DMS79 treated with DMSO at 0.1 percent for 48 hours (cell line): Measurements from ENCODE around the gene FILIP1L.
A peak's percentile ranks its signal among the peaks of the same experiment; 100 is the strongest.

Experiments
- DNase-seq: peaks from one replicate; lab custom pipeline; 2025; lab: John Stamatoyannopoulos, UW

The FILIP1L gene

GRCh38 chr3:99867594-99868310, 246.5 kb downstream of the FILIP1L start:
- DNase-seq, result no peak

GRCh38 chr3:99866261-99866761, 248.0 kb downstream of the FILIP1L start:
- peak; percentile 93 for DNase-seq

GRCh38 chr3:99865321-99865720, 249.0 kb downstream of the FILIP1L start:
- DNase-seq, result no peak

GRCh38 chr3:99864289-99864688, 250.0 kb downstream of the FILIP1L start:
- DNase-seq, result no peak

- no peak for DNase-seq
These were observed 250.7 kb downstream of the FILIP1L start for GRCh38 chr3:99863588-99863987.

- no peak for DNase-seq
These were observed 251.3 kb downstream of the FILIP1L start for GRCh38 chr3:99863002-99863401.

GRCh38 chr3:99862208-99862607, 252.1 kb downstream of the FILIP1L start:
- DNase-seq, result no peak

- DNase-seq, result no peak
These were observed 253.1 kb downstream of the FILIP1L start for GRCh38 chr3:99861216-99861615.

GRCh38 chr3:99859825-99860224, 254.5 kb downstream of the FILIP1L start:
- no peak for DNase-seq

GRCh38 chr3:99858469-99858868, 255.8 kb downstream of the FILIP1L start:
- no peak for DNase-seq

GRCh38 chr3:99857278-99857677, 257.0 kb downstream of the FILIP1L start:
- DNase-seq, result no peak

- DNase-seq, result no peak
These were observed 257.7 kb downstream of the FILIP1L start for GRCh38 chr3:99856437-99857220.

- DNase-seq, result no peak
These were observed 258.4 kb downstream of the FILIP1L start for GRCh38 chr3:99855900-99856299.

- no peak for DNase-seq
These were observed 259.5 kb downstream of the FILIP1L start for GRCh38 chr3:99854756-99855298.

- no peak for DNase-seq
These were observed 261.4 kb downstream of the FILIP1L start for GRCh38 chr3:99852851-99853250.

GRCh38 chr3:99851955-99852354, 262.3 kb downstream of the FILIP1L start:
- DNase-seq, result no peak

- DNase-seq, result no peak
These were observed 263.7 kb downstream of the FILIP1L start for GRCh38 chr3:99850608-99851007.

GRCh38 chr3:99848433-99848832, 265.9 kb downstream of the FILIP1L start:
- no peak for DNase-seq

GRCh38 chr3:99846477-99847160, 267.7 kb downstream of the FILIP1L start:
- no peak for DNase-seq

GRCh38 chr3:99845999-99846398, 268.3 kb downstream of the FILIP1L start:
- no peak for DNase-seq

- no peak for DNase-seq
These were observed 269.0 kb downstream of the FILIP1L start for GRCh38 chr3:99845331-99845730.

- DNase-seq, result no peak
These were observed 270.6 kb downstream of the FILIP1L start for GRCh38 chr3:99843590-99844258.
